ENCODE results near the gene OCA2. TPM values are rescaled to one million over a fixed set of nuclear protein-coding genes. Genes with fewer than 3 reads are reported as not detected.

OCA2 gene
- total RNA-seq, 6 donors from 2014 or later = 0.83 to 6.0 (median 2.0) TPM

DNA sequence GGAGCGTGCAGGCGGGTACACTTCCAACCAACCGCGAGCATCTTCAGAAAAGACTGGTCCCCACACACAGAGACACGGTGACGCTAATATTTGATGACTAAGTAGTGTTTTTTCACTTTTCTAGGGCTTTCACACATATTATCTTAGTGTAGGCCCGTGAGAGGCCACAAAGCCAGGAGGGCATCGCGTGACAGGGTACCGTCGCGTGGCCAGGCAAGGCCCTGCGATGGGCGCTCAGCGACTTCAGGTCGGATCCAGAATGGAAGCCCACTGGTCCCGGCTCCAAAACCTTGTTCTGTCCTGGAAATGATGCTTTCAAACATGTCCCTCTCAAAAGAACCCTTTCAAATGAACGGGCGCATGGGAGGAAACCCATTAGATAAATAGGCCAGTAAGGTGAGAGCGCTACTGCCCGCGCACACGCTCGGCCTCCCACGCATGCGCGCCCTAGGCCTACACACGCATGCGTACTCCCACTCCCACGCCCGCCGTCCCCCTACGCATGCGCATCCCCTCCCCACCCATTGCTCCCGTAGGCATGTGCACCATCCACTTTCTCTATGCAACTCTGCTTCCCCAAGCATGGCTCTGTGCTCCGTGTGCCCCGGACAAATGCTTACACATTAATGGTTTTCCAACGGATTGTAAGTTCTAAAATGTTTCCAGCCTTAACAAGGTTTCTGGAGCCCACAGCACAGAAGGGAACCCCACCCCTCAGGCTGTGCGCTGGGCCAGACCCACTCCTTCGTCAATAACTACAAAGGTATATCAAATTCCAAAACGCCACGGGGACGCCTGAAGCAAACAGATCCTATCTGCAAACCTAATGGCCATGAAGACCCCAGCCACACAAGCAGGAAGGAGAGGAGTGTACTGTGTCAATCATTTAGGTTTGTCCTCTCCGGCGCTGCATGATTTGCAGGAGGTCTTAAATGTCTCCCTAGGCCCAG, 72.1 kb downstream of the OCA2 start:
- 95% methylated on average over 43 to 45 of the region's 45 CpGs for WGBS, 2 donors
- H3K27ac ChIP-seq = no peak overlapping the region
- no peaks in the 10 kb centered on the region for H3K9me3 ChIP-seq
- DNase-seq = peak in 1 of 2 donors; percentile 51
- H3K4me1 ChIP-seq = peaks cover 0 to under 1% (median 0%) of the 10 kb centered on the region in 4 donors
- TF ChIP-seq POLR2A (IDR thresholded peaks at IDR 0.05) = no peak
- TF ChIP-seq, protein P1, sequence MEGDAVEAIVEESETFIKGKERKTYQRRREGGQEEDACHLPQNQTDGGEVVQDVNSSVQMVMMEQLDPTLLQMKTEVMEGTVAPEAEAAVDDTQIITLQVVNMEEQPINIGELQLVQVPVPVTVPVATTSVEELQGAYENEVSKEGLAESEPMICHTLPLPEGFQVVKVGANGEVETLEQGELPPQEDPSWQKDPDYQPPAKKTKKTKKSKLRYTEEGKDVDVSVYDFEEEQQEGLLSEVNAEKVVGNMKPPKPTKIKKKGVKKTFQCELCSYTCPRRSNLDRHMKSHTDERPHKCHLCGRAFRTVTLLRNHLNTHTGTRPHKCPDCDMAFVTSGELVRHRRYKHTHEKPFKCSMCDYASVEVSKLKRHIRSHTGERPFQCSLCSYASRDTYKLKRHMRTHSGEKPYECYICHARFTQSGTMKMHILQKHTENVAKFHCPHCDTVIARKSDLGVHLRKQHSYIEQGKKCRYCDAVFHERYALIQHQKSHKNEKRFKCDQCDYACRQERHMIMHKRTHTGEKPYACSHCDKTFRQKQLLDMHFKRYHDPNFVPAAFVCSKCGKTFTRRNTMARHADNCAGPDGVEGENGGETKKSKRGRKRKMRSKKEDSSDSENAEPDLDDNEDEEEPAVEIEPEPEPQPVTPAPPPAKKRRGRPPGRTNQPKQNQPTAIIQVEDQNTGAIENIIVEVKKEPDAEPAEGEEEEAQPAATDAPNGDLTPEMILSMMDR (IDR thresholded peaks at IDR 0.05) = no peak
- no peak for TF ChIP-seq POLR2AphosphoS5 (IDR thresholded peaks at IDR 0.05)
- TF ChIP-seq EP300 (IDR thresholded peaks at IDR 0.05) = no peak
- no peak for ATAC-seq (ENCODE audit: low FRiP score in 2 of 2)
- no peaks in the 10 kb centered on the region for H3K27me3 ChIP-seq
- H3K36me3 ChIP-seq = no peaks in the 10 kb centered on the region
- no peak overlapping the region for H3K4me3 ChIP-seq

DNA sequence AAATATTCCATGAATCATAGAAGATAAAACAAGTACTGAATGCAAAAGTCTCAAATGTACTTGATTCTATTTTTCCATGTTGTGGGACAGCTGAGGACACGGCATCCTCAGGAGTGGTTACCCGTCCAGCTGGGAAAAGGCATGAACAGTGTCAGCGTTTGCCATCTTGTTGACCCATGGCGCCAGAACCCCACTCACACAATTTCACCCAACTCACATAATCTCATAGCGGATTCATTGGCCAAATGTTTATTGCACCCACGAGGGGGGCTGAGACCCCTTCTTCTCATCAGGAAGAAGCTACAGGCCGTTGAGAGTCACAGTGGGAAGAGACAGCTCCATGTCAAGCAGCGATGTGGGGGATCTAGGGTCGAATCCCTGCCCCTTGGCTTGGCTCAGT, 72.9 kb downstream of the OCA2 start:
- Histone ChIP-seq H3K4me1 (peaks cover 0 to 8% (median 3%) of the 10 kb centered on the region in 4 donors), H3K27me3 (no peaks in the 10 kb centered on the region), H3K27ac (no peak overlapping the region), H3K9me3 (no peaks in the 10 kb centered on the region), H3K36me3 (no peaks in the 10 kb centered on the region), H3K4me3 (no peak overlapping the region)
- no peak for DNase-seq
- WGBS, 2 donors = 87 to 92% methylated on average over 8 to 9 of the region's 9 CpGs
- no peak for ATAC-seq (ENCODE audit: low FRiP score in 2 of 2)
- TF ChIP-seq POLR2A (IDR thresholded peaks at IDR 0.05) = no peak
- TF ChIP-seq EP300 (IDR thresholded peaks at IDR 0.05) = no peak
- TF ChIP-seq, protein P1 (IDR thresholded peaks at IDR 0.05) = no peak
- no peak for TF ChIP-seq POLR2AphosphoS5 (IDR thresholded peaks at IDR 0.05)

DNA sequence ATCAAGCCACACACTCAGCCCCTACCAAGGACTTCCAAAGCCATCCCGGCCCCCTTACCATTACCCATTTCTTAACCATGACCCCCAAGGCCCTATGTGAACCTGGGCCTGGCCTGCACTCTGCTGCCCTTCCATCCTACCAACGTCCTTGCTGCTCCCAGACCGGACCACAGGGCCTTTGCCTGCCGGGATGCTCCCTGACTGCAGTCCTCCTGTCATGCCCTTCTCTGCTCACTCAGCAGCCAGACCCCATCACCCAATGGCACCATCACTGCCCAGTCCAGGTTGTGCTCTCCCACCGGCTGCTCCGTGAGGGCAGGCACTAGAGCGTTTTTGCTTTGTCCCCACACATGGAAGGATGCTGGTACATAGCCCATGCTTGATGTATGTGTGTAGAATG, 73.7 kb downstream of the OCA2 start:
- Histone ChIP-seq H3K4me1 (peaks cover 0 to 9% (median 3%) of the 10 kb centered on the region in 4 donors), H3K9me3 (no peaks in the 10 kb centered on the region), H3K4me3 (no peak overlapping the region), H3K36me3 (no peaks in the 10 kb centered on the region), H3K27me3 (no peaks in the 10 kb centered on the region), H3K27ac (no peak overlapping the region)
- DNase-seq (no peak), ATAC-seq (ENCODE audit: low FRiP score in 2 of 2) (no peak)
- TF ChIP-seq, protein P1 (IDR thresholded peaks at IDR 0.05) = no peak
- TF ChIP-seq EP300 (IDR thresholded peaks at IDR 0.05) (no peak), POLR2A (IDR thresholded peaks at IDR 0.05) (no peak), POLR2AphosphoS5 (IDR thresholded peaks at IDR 0.05) (no peak)
- WGBS, 2 donors = 88 to 91% methylated on average over 7 of the region's 7 CpGs

GRCh38 chr15:28024889-28025250, 74.2 kb downstream of the OCA2 start:
- H3K36me3 ChIP-seq = no peaks in the 10 kb centered on the region
- no peak overlapping the region for H3K27ac ChIP-seq
- H3K27me3 ChIP-seq = no peaks in the 10 kb centered on the region
- H3K9me3 ChIP-seq = no peaks in the 10 kb centered on the region
- whole genome bisulfite sequencing, 2 donors = 100% methylated on average over 1 of the region's 1 CpG
- ATAC-seq (ENCODE audit: low FRiP score in 2 of 2) (no peak), DNase-seq (no peak)
- H3K4me3 ChIP-seq = no peak overlapping the region
- peaks cover 0 to 9% (median 3%) of the 10 kb centered on the region in 4 donors for H3K4me1 ChIP-seq
- no peak for TF ChIP-seq POLR2AphosphoS5 (IDR thresholded peaks at IDR 0.05)
- no peak for TF ChIP-seq EP300 (IDR thresholded peaks at IDR 0.05)
- TF ChIP-seq, protein P1 (IDR thresholded peaks at IDR 0.05) = no peak
- no peak for TF ChIP-seq POLR2A (IDR thresholded peaks at IDR 0.05)
